Activated CD4-positive, alpha-beta T cell treated with anti-CD3 and anti-CD28 coated beads, Interleukin-10, Interleukin-2, amounts not matched to agents 100 ng/mL and 50 ng/mL, durations not matched to agents 16 hours and 8 hours (primary cell): Measurements from ENCODE around the gene PCDHGA11.
"Not testable (repeated sequence)": the region's sequence is repeated elsewhere in the genome, so short reads cannot be mapped to it uniquely, and the experiment has no call there.

Experiments used
- DNase-seq: peaks from one replicate; pipeline ENCODE4 v3.0.0-alpha.2; 2020

Gene PCDHGA11

GRCh38 chr5:141399555-141400258, 21.1 kb upstream of the PCDHGA11 start:
- DNase-seq = no peak

- DNase-seq = no peak
Observed at GRCh38 chr5:141402553-141403243, 18.2 kb upstream of the PCDHGA11 start, which contains the start of gene PCDHGA9. Gene PCDHGA9 (plus strand): TSS chr5:141402778. CDS start chr5:141402953, 175 bp downstream.

DNA sequence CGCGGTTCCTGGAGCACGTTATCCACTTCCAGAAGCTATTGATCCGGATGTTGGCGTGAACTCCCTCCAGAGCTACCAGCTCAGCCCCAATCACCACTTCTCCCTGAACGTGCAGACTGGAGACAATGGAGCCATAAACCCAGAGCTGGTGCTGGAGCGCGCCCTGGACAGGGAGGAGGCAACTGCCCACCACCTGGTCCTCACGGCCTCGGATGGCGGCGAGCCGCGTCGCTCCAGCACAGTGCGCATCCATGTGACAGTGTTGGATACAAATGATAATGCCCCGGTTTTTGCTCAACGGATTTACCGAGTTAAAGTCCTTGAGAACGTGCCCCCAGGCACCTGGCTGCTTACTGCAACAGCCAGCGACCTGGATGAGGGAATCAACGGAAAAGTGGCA, 17.5 kb upstream of the PCDHGA11 start:
- DNase-seq = no peak

DNA sequence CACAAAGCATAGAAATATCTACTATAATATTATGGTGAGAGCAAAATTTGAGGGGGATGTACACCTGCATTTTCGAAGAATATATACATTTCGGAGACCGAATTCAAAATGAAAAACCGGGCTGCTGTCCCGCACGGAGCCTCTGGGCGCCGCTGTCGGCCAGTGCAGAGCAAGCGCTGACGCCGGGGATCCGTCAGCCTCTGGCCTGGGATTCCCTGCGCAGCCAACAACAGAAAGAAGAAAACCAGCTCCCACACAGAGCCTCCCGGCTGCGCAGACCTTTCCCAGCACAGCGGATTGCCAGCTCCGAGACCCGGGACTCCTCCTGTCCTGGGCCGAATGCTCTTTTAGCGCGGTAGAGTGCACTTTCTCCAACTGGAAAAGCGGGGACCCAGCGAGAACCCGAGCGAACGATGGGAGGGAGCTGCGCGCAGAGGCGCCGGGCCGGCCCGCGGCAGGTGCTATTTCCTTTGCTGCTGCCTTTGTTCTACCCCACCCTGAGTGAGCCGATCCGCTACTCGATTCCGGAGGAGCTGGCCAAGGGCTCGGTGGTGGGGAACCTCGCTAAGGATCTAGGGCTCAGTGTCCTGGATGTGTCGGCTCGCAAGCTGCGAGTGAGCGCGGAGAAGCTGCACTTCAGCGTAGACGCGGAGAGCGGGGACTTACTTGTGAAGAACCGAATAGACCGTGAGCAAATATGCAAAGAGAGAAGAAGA, 12.9 kb upstream of the PCDHGA11 start, which contains the start of gene PCDHGB6:
PCDHGB6 (plus strand) TSS at position 232 of the 716 bp plus-strand sequence; CDS start at position 414, 182 bp downstream.
- peak; percentile 36 for DNase-seq

DNA sequence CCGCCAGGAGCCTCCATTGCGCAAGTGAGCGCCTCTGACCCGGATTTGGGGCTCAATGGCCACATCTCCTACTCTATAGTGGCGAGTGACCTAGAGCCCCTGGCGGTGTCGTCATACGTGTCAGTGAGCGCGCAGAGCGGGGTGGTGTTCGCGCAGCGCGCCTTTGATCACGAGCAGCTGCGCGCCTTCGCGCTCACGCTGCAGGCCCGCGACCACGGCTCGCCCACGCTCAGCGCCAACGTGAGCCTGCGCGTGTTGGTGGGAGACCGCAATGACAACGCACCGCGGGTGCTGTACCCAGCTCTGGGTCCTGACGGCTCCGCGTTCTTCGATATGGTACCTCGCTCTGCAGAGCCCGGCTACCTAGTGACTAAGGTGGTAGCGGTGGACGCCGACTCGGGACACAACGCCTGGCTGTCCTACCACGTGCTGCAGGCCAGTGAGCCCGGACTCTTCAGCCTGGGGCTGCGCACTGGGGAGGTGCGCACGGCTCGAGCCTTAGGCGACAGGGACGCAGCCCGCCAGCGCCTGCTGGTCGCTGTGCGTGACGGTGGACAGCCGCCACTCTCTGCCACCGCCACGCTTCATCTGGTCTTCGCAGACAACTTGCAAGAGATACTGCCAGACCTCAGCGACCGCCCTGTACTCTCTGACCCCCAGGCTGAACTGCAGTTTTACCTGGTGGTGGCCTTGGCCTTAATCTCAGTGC, 11.1 kb upstream of the PCDHGA11 start:
- no peak for DNase-seq

GRCh38 chr5:141411575-141411974, 9.3 kb upstream of the PCDHGA11 start:
- no peak for DNase-seq

GRCh38 chr5:141412854-141413539, 7.9 kb upstream of the PCDHGA11 start, which contains the start of gene PCDHGA10:
Gene PCDHGA10 (plus strand): TSS chr5:141412987. CDS start chr5:141413176, 189 bp downstream.
- peak; percentile 61 for DNase-seq

DNA sequence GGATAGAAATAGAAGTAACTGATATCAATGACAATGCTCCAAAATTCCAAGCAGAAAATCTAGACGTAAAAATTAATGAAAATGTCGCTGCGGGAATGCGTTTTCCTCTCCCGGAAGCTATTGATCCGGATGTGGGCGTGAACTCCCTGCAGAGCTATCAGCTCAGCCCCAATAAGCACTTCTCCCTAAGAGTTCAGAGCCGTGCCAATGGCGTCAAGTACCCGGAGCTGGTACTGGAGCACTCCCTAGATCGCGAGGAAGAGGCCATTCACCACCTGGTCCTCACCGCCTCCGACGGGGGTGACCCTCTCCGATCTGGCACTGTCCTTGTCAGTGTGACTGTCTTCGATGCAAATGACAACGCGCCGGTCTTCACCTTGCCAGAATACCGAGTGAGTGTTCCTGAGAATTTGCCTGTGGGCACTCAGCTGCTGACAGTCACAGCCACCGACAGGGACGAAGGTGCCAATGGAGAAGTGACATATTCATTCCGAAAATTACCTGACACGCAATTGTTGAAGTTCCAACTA, 7.2 kb upstream of the PCDHGA11 start:
- DNase-seq = no peak

- DNase-seq = not testable (repeated sequence)
Observed at GRCh38 chr5:141414548-141415274, 6.1 kb upstream of the PCDHGA11 start.

- DNase-seq = not testable (repeated sequence)
Observed at GRCh38 chr5:141415275-141415618, 5.6 kb upstream of the PCDHGA11 start.

GRCh38 chr5:141417494-141418172, 3.2 kb upstream of the PCDHGA11 start, which contains the start of gene PCDHGB7:
Gene PCDHGB7 (plus strand): TSS chr5:141417677. CDS start chr5:141417860, 183 bp downstream.
- DNase-seq = peak; percentile 63

GRCh38 chr5:141419074-141419880, 1.6 kb upstream of the PCDHGA11 start:
- DNase-seq = no peak

DNA sequence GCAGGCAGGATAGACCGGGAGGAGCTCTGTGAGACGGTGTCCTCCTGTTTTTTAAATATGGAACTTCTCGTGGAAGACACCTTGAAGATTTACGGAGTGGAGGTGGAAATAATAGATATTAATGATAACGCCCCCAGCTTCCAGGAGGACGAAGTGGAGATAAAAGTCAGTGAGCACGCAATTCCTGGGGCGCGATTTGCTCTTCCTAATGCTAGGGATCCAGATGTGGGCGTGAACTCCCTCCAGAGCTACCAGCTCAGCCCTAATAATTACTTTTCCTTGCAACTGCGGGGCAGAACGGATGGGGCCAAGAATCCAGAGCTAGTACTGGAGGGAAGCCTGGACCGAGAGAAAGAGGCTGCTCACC, 621 bp downstream of the PCDHGA11 start:
- DNase-seq = no peak

- no peak for DNase-seq
Observed at GRCh38 chr5:141422742-141423291, 2.0 kb downstream of the PCDHGA11 start.

- no peak for DNase-seq
Observed at GRCh38 chr5:141427783-141428426, 7.1 kb downstream of the PCDHGA11 start.

DNA sequence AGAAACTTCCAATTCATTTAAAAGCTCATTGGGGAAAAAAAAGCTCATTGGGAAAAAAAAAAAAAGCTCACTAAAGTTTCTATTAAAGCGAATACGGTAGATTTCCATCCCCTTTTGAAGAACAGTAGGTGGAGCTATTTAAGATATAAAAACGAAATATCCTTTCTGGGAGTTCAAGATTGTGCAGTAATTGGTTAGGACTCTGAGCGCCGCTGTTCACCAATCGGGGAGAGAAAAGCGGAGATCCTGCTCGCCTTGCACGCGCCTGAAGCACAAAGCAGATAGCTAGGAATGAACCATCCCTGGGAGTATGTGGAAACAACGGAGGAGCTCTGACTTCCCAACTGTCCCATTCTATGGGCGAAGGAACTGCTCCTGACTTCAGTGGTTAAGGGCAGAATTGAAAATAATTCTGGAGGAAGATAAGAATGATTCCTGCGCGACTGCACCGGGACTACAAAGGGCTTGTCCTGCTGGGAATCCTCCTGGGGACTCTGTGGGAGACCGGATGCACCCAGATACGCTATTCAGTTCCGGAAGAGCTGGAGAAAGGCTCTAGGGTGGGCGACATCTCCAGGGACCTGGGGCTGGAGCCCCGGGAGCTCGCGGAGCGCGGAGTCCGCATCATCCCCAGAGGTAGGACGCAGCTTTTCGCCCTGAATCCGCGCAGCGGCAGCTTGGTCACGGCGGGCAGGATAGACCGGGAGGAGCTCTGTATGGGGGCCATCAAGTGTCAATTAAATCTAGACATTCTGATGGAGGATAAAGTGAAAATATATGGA, 9.7 kb downstream of the PCDHGA11 start, which contains the start of gene PCDHGA12:
PCDHGA12 (plus strand) TSS at position 176 of the 782 bp plus-strand sequence; CDS start at position 429, 253 bp downstream.
- peak; percentile 54 for DNase-seq

DNA sequence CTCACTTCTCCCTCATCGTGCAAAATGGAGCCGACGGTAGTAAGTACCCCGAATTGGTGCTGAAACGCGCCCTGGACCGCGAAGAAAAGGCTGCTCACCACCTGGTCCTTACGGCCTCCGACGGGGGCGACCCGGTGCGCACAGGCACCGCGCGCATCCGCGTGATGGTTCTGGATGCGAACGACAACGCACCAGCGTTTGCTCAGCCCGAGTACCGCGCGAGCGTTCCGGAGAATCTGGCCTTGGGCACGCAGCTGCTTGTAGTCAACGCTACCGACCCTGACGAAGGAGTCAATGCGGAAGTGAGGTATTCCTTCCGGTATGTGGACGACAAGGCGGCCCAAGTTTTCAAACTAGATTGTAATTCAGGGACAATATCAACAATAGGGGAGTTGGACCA, 10.4 kb downstream of the PCDHGA11 start:
- DNase-seq = no peak

- DNase-seq = not testable (repeated sequence)
Observed at GRCh38 chr5:141432308-141432707, 11.5 kb downstream of the PCDHGA11 start.
